Lower leg skin (tissue), 4 donors: Measurements from ENCODE around the gene DYRK1B. TPM values are rescaled to one million over a fixed set of nuclear protein-coding genes. Genes with fewer than 3 reads are reported as not detected.

Experiments used
- DNase-seq, 2 donors: peaks; one replicate each; pipeline ENCODE4 v3.0.0-alpha.2; 2019; ENCODE audit warnings: low spot score in 2 of 2
- H3K4me3 ChIP-seq: fragments of 200-600 bp; sonication (generic); 2 replicates; pipeline ENCODE4 v1.5.1; 2017; ENCODE audit warnings: mild to moderate bottlenecking, low read depth; ENCODE audit not compliant: poor library complexity, severe bottlenecking
- CTCF ChIP-seq, 3 donors: fragments of 450-650 bp; IDR thresholded peaks; one replicate each; pipeline ENCODE4 v1.5.1; 2016; ENCODE audit warnings: antibody characterized with exemption in 3 of 3, mild to moderate bottlenecking in 3 of 3, moderate library complexity in 2 of 3
- POLR2A ChIP-seq, 2 donors: fragments of 450-650 bp; IDR thresholded peaks; one replicate each; pipeline ENCODE4 v1.6.1; 2016 to 2017; ENCODE audit warnings: antibody characterized with exemption in 2 of 2, mild to moderate bottlenecking in 1 of 2, moderate library complexity in 1 of 2
- WGBS, 2 donors: methylation state at CpG; one replicate each; pipeline ENCODE4 v1.1.5; 2018; 5-methylcytosine and 5-hydroxymethylcytosine counted together
- intact Hi-C: fragments of 100-400 bp; cut with DNase I; formaldehyde crosslinking; loops from one replicate; pipeline ENCODE4 v1.15.0; 2023; ENCODE audit warnings: low total_unique reads
- total RNA-seq, 4 donors: library from RNA; depleted of rRNA; stranded (reverse); fragments of >200 nt; gene quantifications; one replicate each; pipeline ENCODE4 v1.1.0, GENCODE V29; 2016

The DYRK1B gene
- total RNA-seq, 4 donors from 2014 or later, result 14.8 to 29.0 (median 19.7) TPM

DNA sequence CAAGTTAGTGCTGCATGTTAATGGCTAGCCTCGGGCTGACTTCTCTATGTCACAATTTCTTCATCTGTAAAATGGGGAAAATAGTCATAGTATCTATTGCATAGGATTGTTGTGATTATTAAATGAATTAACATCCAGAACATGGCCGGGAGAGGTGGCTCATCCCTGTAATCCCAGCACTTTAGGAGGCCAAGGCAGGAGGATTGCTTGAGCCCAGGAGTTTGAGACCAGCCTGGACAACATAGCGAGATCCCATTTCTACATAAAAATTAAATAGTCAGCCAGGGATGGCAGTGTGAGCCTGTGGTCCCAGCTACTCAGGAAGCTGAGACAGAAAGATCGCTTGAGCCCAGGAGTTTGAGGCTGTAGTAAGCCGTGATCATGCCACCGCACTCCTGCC lies 34.0 kb upstream of the DYRK1B start:
- DNase-seq, result no peak
- 94 to 96% methylated on average over 6 of the region's 6 CpGs for WGBS, 2 donors
- TF ChIP-seq POLR2A (IDR thresholded peaks at IDR 0.05), result no peak
- no peak for TF ChIP-seq CTCF (IDR thresholded peaks at IDR 0.05)
- intact Hi-C loops, result no loop called here
- H3K4me3 ChIP-seq, result no peak overlapping the region

GRCh38 chr19:39867133-39867532 lies 33.2 kb upstream of the DYRK1B start:
- TF ChIP-seq POLR2A (IDR thresholded peaks at IDR 0.05) (no peak), CTCF (IDR thresholded peaks at IDR 0.05) (no peak)
- H3K4me3 ChIP-seq, result no peak overlapping the region
- intact Hi-C loops, result no loop called here
- DNase-seq, result no peak
- WGBS, 2 donors, result 90 to 91% methylated on average over 2 of the region's 2 CpGs

DNA sequence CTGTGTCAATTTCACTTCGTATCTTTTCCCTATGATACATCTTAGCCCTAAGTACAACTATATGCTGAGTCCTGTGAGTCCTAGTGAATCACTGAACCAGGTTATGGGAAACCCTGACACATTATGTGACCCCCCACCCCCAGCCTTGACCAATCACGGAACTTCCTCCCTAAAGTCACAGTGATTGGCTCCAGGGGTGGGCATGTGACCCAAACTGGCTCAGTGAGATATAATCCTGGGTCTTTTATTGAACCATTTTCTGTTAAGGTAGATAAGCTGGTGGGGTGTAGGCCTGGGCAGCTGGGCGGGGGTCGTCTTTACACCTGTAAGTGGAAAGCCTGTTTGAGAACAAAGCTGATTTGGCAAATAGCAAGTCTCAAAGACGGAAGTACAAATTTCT lies 32.0 kb upstream of the DYRK1B start:
- no peak for DNase-seq
- 79 to 86% methylated on average over 5 of the region's 5 CpGs for WGBS, 2 donors
- intact Hi-C loops, result no loop called here
- H3K4me3 ChIP-seq, result no peak overlapping the region
- TF ChIP-seq CTCF (IDR thresholded peaks at IDR 0.05), result no peak
- no peak for TF ChIP-seq POLR2A (IDR thresholded peaks at IDR 0.05)

DNA sequence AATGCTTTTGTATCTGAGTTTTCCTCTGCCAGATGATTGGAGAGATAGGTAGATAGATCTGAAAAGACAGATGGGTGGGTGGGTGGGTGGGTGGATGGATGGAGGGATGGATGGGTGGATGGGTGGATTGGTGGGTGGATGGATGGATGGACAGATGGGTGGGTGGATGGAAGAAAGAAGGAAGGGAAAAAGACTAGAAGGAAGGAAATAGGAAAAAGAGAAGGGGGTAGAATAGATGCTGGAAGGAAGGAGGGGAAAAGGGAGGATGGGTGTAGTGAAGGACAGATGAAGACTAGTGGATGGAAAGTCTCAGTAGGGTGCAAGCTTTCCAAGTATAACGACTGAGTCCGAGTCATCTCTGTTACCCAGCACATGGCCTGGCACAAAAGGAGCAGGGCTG lies 31.2 kb upstream of the DYRK1B start:
- TF ChIP-seq CTCF (IDR thresholded peaks at IDR 0.05), result no peak
- TF ChIP-seq POLR2A (IDR thresholded peaks at IDR 0.05), result no peak
- no peak overlapping the region for H3K4me3 ChIP-seq
- intact Hi-C loops, result no loop called here
- no peak for DNase-seq
- WGBS, 2 donors, result 83 to 100% methylated on average over 2 of the region's 2 CpGs

- intact Hi-C loops, result no loop called here
- no peak for TF ChIP-seq CTCF (IDR thresholded peaks at IDR 0.05)
- no peak for TF ChIP-seq POLR2A (IDR thresholded peaks at IDR 0.05)
- no peak overlapping the region for H3K4me3 ChIP-seq
- 80 to 89% methylated on average over 2 of the region's 2 CpGs for WGBS, 2 donors
- DNase-seq, result no peak
Observed at GRCh38 chr19:39864118-39864517, 30.2 kb upstream of the DYRK1B start.

GRCh38 chr19:39858541-39858940 lies 24.6 kb upstream of the DYRK1B start:
- 71 to 76% methylated on average over 11 of the region's 11 CpGs for WGBS, 2 donors
- no peak for TF ChIP-seq CTCF (IDR thresholded peaks at IDR 0.05)
- no peak for TF ChIP-seq POLR2A (IDR thresholded peaks at IDR 0.05)
- H3K4me3 ChIP-seq, result no peak overlapping the region
- DNase-seq, result no peak
- intact Hi-C loops, result no loop called here
